K562 (cell line): ENCODE data around the gene NTRK1. TPM values are rescaled to one million over a fixed set of nuclear protein-coding genes. Genes with fewer than 3 reads are reported as not detected.
A peak's percentile ranks its signal among the peaks of the same experiment; 100 is the strongest.

Experiments
- AFF1 ChIP-seq, 2 experiments: fragments of 450-650 bp; IDR thresholded peaks; 2 replicates each; pipeline ENCODE4 v1.6.1; 2018; ENCODE audit warnings: mild to moderate bottlenecking in 2 of 2, low read depth in 1 of 2; ENCODE audit not compliant: partially characterized antibody in 2 of 2
- E4F1 ChIP-seq: fragments of 250-450 bp; sonication (Bioruptor Pico); IDR thresholded peaks from 2 replicates; pipeline ENCODE4 v1.5.0; 2021; ENCODE audit warnings: mild to moderate bottlenecking, borderline replicate concordance
- ELK1 ChIP-seq: sonication (generic); formaldehyde crosslinking; IDR thresholded peaks from 2 replicates; pipeline ENCODE4 v1.8.1; 2022; ENCODE audit warnings: missing genetic modification reagents
- ESRRB ChIP-seq: fragments of 250-450 bp; sonication (Bioruptor Pico); IDR thresholded peaks from 2 replicates; pipeline ENCODE4 v1.5.0; 2020; ENCODE audit warnings: mild to moderate bottlenecking, moderate library complexity, borderline replicate concordance
- GABPB1 ChIP-seq: sonication (generic); formaldehyde crosslinking; IDR thresholded peaks from 2 replicates; pipeline ENCODE4 v1.8.0; 2022; ENCODE audit warnings: mild to moderate bottlenecking, missing genetic modification reagents
- KDM1A ChIP-seq, 2 experiments: fragments of 450-650 bp; IDR thresholded peaks; 2 replicates each; pipeline ENCODE4 v1.6.1; 2016; ENCODE audit warnings: mild to moderate bottlenecking in 2 of 2
- MLLT1 ChIP-seq, 2 experiments: fragments of 450-650 bp; IDR thresholded peaks; 2 replicates each; pipeline ENCODE4 v1.6.1; 2016
- NONO ChIP-seq, 2 experiments: fragments of 200-400 bp in 1 of 2; fragments of 450-650 bp in 1 of 2; formaldehyde crosslinking in 1 of 2; IDR thresholded peaks; 2 replicates each; pipeline ENCODE4 v1.6.1; 2017; ENCODE audit warnings: low read depth in 2 of 2, mild to moderate bottlenecking in 2 of 2, moderate library complexity in 2 of 2, low read length in 1 of 2
- RBM14 ChIP-seq: fragments of 200-400 bp; formaldehyde crosslinking; IDR thresholded peaks from 2 replicates; pipeline ENCODE4 v1.6.1; 2018; ENCODE audit warnings: low read depth, mild to moderate bottlenecking, low read length, moderate library complexity, borderline replicate concordance; ENCODE audit not compliant: insufficient read depth
- RBM39 ChIP-seq: fragments of 200-400 bp; formaldehyde crosslinking; optimal IDR thresholded peaks from 2 replicates; pipeline ENCODE3; 2018; ENCODE audit warnings: low read depth, low read length
- STAT5B ChIP-seq: fragments of 250-450 bp; sonication (Bioruptor Pico); IDR thresholded peaks from 2 replicates; pipeline ENCODE4 v1.8.0; 2021; ENCODE audit warnings: mild to moderate bottlenecking, inconsistent platforms
- YBX1 ChIP-seq: fragments of 450-650 bp; IDR thresholded peaks from 2 replicates; pipeline ENCODE4 v1.7.1; 2016; ENCODE audit warnings: mild to moderate bottlenecking
- ZBTB2 ChIP-seq: fragments of 450-650 bp; IDR thresholded peaks from 2 replicates; pipeline ENCODE4 v1.6.1; 2016; ENCODE audit warnings: antibody characterized with exemption
- ZBTB8A ChIP-seq: fragments of 450-650 bp; IDR thresholded peaks from 2 replicates; pipeline ENCODE4 v1.6.1; 2018; ENCODE audit warnings: mild to moderate bottlenecking, moderate library complexity; ENCODE audit not compliant: partially characterized antibody
- ZSCAN29 ChIP-seq: fragments of 450-650 bp; IDR thresholded peaks from 2 replicates; pipeline ENCODE4 v1.6.1; 2017
- polyA plus RNA-seq, 8 experiments: library from polyadenylated mRNA; depleted of rRNA in 4 of 8; stranded (reverse) in 5 of 8; unstranded in 3 of 8; fragments of >200 nt; fragmentation: Nextera tagmentation in 2 of 8; fragmentation: Illumina TruSeq in 1 of 8; extraction: Ambion mirVana in 2 of 8; extraction: Trizol in 1 of 8; gene quantifications; 2 replicates each; pipeline versions ENCODE4 v1.2.1 to v1.2.3, GENCODE V29; 2011 to 2014; ENCODE audit warnings: inconsistent platforms in 1 of 8, missing spikeins in 1 of 8
- total RNA-seq, 7 experiments: library from RNA; depleted of rRNA in 6 of 7; stranded (reverse); fragments of >200 nt in 6 of 7; fragmentation: Illumina TruSeq in 2 of 7; extraction: Trizol in 2 of 7; gene quantifications; 2 replicates each; pipeline versions ENCODE4 v1.2.1 to v1.2.3, GENCODE V29; 2011 to 2021; ENCODE audit warnings: low replicate concordance in 1 of 7

The NTRK1 gene
- total and polyA plus RNA-seq, 9 of the 15 experiments (the other 6 are each of a cell fraction or from before 2014, with no cell fraction given), result 0.46 to 30.0 (median 7.9) TPM

- peak in 1 of 2 experiments; percentile 65; a peak in 1 of 4 replicates for TF ChIP-seq MLLT1 (IDR thresholded peaks at IDR 0.05)
- no peak for TF ChIP-seq KDM1A (IDR thresholded peaks at IDR 0.05)
- TF ChIP-seq ZSCAN29, result no peak
- no peak for TF ChIP-seq ESRRB
- no peak for TF ChIP-seq ZBTB2
- TF ChIP-seq GABPB1 (CRISPR knock-in tag), result 0 out of 2 replicates have a peak, but pooled peaks have one; percentile 61
- no peak for TF ChIP-seq RBM14
- TF ChIP-seq ZBTB8A, result no peak
- no peak for TF ChIP-seq E4F1
- TF ChIP-seq YBX1, result no peak
- TF ChIP-seq RBM39, result no peak
- TF ChIP-seq STAT5B (CRISPR knock-in tag), result no peak
- no peak for TF ChIP-seq AFF1 (IDR thresholded peaks at IDR 0.05; ENCODE audit: low read depth in 1 of 2, partially characterized antibody in 2 of 2)
- TF ChIP-seq ELK1 (CRISPR knock-in tag), result no peak
- 0 out of 4 replicates have a peak, but pooled peaks of 1 of the 2 experiments have one; percentile 20 for TF ChIP-seq NONO (IDR thresholded peaks at IDR 0.05; ENCODE audit: low read depth in 2 of 2, low read length in 1 of 2)
Measured at GRCh38 chr1:156927215-156928042, 66.8 kb downstream of the NTRK1 start (continued).
